Mesenchymal stem cell (in vitro differentiated cells and primary cell): ENCODE measurements around the gene HAUS3.
A peak's percentile ranks its signal among the peaks of the same experiment; 100 is the strongest.

Experiments used
- DNase-seq: peaks from one replicate; pipeline ENCODE4 v3.0.0-alpha.2; 2013
- H2AFZ ChIP-seq: one replicate; pipeline ENCODE4 v1.6.1; 2013; ENCODE audit warnings: low read depth, mild to moderate bottlenecking, control low read depth, inconsistent platforms, low read length, moderate library complexity
- H2AK5ac ChIP-seq: 2 replicates; pipeline ENCODE4 v1.6.1; 2013; ENCODE audit warnings: low read length, moderate library complexity, mild to moderate bottlenecking, inconsistent platforms; ENCODE audit not compliant: severe bottlenecking
- H2BK120ac ChIP-seq: one replicate; pipeline ENCODE4 v1.6.1; 2013; ENCODE audit warnings: low read depth, mild to moderate bottlenecking, inconsistent platforms, low read length, moderate library complexity
- H2BK12ac ChIP-seq, 2 experiments: one replicate each; pipeline ENCODE4 v1.6.1; 2013; ENCODE audit warnings: inconsistent platforms in 2 of 2, low read length in 2 of 2, mild to moderate bottlenecking in 2 of 2, moderate library complexity in 2 of 2, control low read depth in 1 of 2
- H2BK15ac ChIP-seq: one replicate; pipeline ENCODE4 v1.6.1; 2013; ENCODE audit warnings: mild to moderate bottlenecking, low read depth, inconsistent platforms; ENCODE audit not compliant: poor library complexity, severe bottlenecking
- H2BK5ac ChIP-seq: 2 replicates; pipeline ENCODE4 v1.6.1; 2013; ENCODE audit warnings: low read depth, mild to moderate bottlenecking, low read length, control low read depth, inconsistent platforms; ENCODE audit not compliant: poor library complexity, severe bottlenecking
- H3K14ac ChIP-seq, 2 experiments: one replicate each; pipeline ENCODE4 v1.6.1; 2013; ENCODE audit warnings: inconsistent platforms in 2 of 2, low read length in 2 of 2, control low read depth in 1 of 2, mild to moderate bottlenecking in 1 of 2, moderate library complexity in 1 of 2
- H3K18ac ChIP-seq, 2 experiments: one replicate each; pipeline ENCODE4 v1.6.1; 2013; ENCODE audit warnings: inconsistent platforms in 2 of 2, low read length in 2 of 2, control low read depth in 1 of 2, low read depth in 1 of 2, mild to moderate bottlenecking in 1 of 2
- H3K23ac ChIP-seq, 2 experiments: one replicate each; pipeline ENCODE4 v1.6.1; 2013; ENCODE audit warnings: inconsistent platforms in 2 of 2, low read length in 2 of 2, mild to moderate bottlenecking in 2 of 2, moderate library complexity in 2 of 2, control low read depth in 1 of 2
- H3K27ac ChIP-seq: 2 replicates; pipeline ENCODE4 v1.5.1; 2013; ENCODE audit warnings: mild to moderate bottlenecking, moderate library complexity, low read length, control low read depth, inconsistent platforms; ENCODE audit not compliant: poor library complexity, severe bottlenecking
- H3K27me3 ChIP-seq, 2 experiments: 2 replicates each; pipeline versions ENCODE4 v1.6.1 to v1.7.0; 2013; ENCODE audit warnings: low read length in 2 of 2, mild to moderate bottlenecking in 2 of 2, moderate library complexity in 2 of 2, control low read depth in 1 of 2, inconsistent platforms in 1 of 2; ENCODE audit not compliant: control insufficient read depth in 1 of 2, insufficient read depth in 1 of 2
- H3K36me3 ChIP-seq, 2 experiments: 2 replicates each; pipeline versions ENCODE4 v1.6.1 to v1.7.0; 2013; ENCODE audit warnings: low read length in 2 of 2, control low read depth in 1 of 2, inconsistent platforms in 1 of 2, low read depth in 1 of 2, mild to moderate bottlenecking in 1 of 2; ENCODE audit not compliant: insufficient read depth in 2 of 2, control insufficient read depth in 1 of 2
- H3K4ac ChIP-seq, 2 experiments: one replicate each; pipeline ENCODE4 v1.6.1; 2013; ENCODE audit warnings: inconsistent platforms in 2 of 2, low read length in 2 of 2, mild to moderate bottlenecking in 2 of 2, moderate library complexity in 2 of 2, control low read depth in 1 of 2, low read depth in 1 of 2
- H3K4me1 ChIP-seq: 2 replicates; pipeline ENCODE4 v1.6.1; 2013; ENCODE audit warnings: low read depth, low read length, control low read depth; ENCODE audit not compliant: control insufficient read depth, insufficient read depth
- H3K4me2 ChIP-seq: 2 replicates; pipeline ENCODE4 v1.6.1; 2013; ENCODE audit warnings: low read length, mild to moderate bottlenecking, inconsistent platforms; ENCODE audit not compliant: poor library complexity, severe bottlenecking
- H3K4me3 ChIP-seq, 2 experiments: 2 replicates each; pipeline versions ENCODE4 v1.5.1 to v1.7.0; 2013; ENCODE audit warnings: low read length in 2 of 2, mild to moderate bottlenecking in 2 of 2, control low read depth in 1 of 2, low read depth in 1 of 2; ENCODE audit not compliant: insufficient read depth in 1 of 2
- H3K79me1 ChIP-seq: replicated peaks from 2 replicates; pipeline ENCODE4 v1.6.1; 2013; ENCODE audit warnings: mild to moderate bottlenecking, control low read depth, low read length, inconsistent platforms; ENCODE audit not compliant: poor library complexity, severe bottlenecking
- H3K9ac ChIP-seq: 2 replicates; pipeline ENCODE4 v1.7.0; 2013; ENCODE audit warnings: mild to moderate bottlenecking, low read length, moderate library complexity
- H3K9me3 ChIP-seq: 2 replicates; pipeline ENCODE4 v1.7.0; 2013; ENCODE audit warnings: mild to moderate bottlenecking, low read length; ENCODE audit not compliant: control insufficient read depth
- H4K8ac ChIP-seq: one replicate; pipeline ENCODE4 v1.6.1; 2013; ENCODE audit warnings: inconsistent platforms, mild to moderate bottlenecking, low read length, moderate library complexity
- H4K91ac ChIP-seq: one replicate; pipeline ENCODE4 v1.6.1; 2013; ENCODE audit warnings: mild to moderate bottlenecking, low read length, inconsistent platforms
- WGBS: methylation state at CpG from one replicate; pipeline ENCODE4 v1.1.7; 2013; ENCODE audit warnings: mixed read lengths; 5-methylcytosine and 5-hydroxymethylcytosine counted together

Gene HAUS3

GRCh38 chr4:2273221-2273620, 31.3 kb upstream of the HAUS3 start:
- H2AK5ac ChIP-seq: no peak overlapping the region
- no peaks in the 10 kb centered on the region for H3K27me3 ChIP-seq
- H3K9me3 ChIP-seq: no peaks in the 10 kb centered on the region
- H3K4me2 ChIP-seq: no peak overlapping the region
- no peak overlapping the region for H4K91ac ChIP-seq
- H4K8ac ChIP-seq: no peak overlapping the region
- H3K23ac ChIP-seq: no peak overlapping the region
- H3K9ac ChIP-seq: no peak overlapping the region
- no peak overlapping the region for H2BK12ac ChIP-seq
- no peak overlapping the region for H3K18ac ChIP-seq
- H2AFZ ChIP-seq: no peak overlapping the region
- no peak overlapping the region for H2BK5ac ChIP-seq
- no peak overlapping the region for H3K4me3 ChIP-seq
- peaks cover 8% of the 10 kb centered on the region for H3K4me1 ChIP-seq
- H3K14ac ChIP-seq: no peak overlapping the region
- H3K4ac ChIP-seq: no peak overlapping the region
- H2BK15ac ChIP-seq: no peak overlapping the region
- no peak for DNase-seq
- no peak overlapping the region for H2BK120ac ChIP-seq
- H3K27ac ChIP-seq: no peak overlapping the region
- peaks cover 10% of the 10 kb centered on the region for H3K79me1 ChIP-seq
- 85% methylated on average over 15 of the region's 15 CpGs for WGBS
- H3K36me3 ChIP-seq: peaks cover 0 to 66% of the 10 kb centered on the region in 2 experiments

- DNase-seq: no peak
- Histone ChIP-seq H3K27me3 (no peaks in the 10 kb centered on the region), H3K36me3 (peaks cover 0 to 70% of the 10 kb centered on the region in 2 experiments), H2BK15ac (no peak overlapping the region), H2AFZ (no peak overlapping the region), H3K4ac (no peak overlapping the region), H3K27ac (no peak overlapping the region), H2BK5ac (no peak overlapping the region), H3K18ac (no peak overlapping the region), H3K4me1 (peaks cover 8% of the 10 kb centered on the region), H2BK120ac (no peak overlapping the region), H3K14ac (no peak overlapping the region), H3K9ac (no peak overlapping the region), H2AK5ac (no peak overlapping the region), H3K9me3 (no peaks in the 10 kb centered on the region), H3K79me1 (peaks cover 10% of the 10 kb centered on the region), H3K23ac (no peak overlapping the region), H4K91ac (no peak overlapping the region), H3K4me2 (no peak overlapping the region), H2BK12ac (no peak overlapping the region), H4K8ac (no peak overlapping the region), H3K4me3 (no peak overlapping the region)
- WGBS: 96% methylated on average over 6 of the region's 6 CpGs
Observed at GRCh38 chr4:2272828-2273120, 30.9 kb upstream of the HAUS3 start.

- Histone ChIP-seq H3K27ac (no peak overlapping the region), H2BK12ac (no peak overlapping the region), H4K8ac (no peak overlapping the region), H3K14ac (peak overlapping the region in 1 of 2 experiments; percentile 53), H3K4me1 (peaks cover 8% of the 10 kb centered on the region), H3K36me3 (peaks cover 0 to 74% of the 10 kb centered on the region in 2 experiments), H2BK15ac (no peak overlapping the region), H3K9ac (no peak overlapping the region), H3K23ac (no peak overlapping the region), H3K4ac (no peak overlapping the region), H3K18ac (no peak overlapping the region), H2BK5ac (no peak overlapping the region), H3K79me1 (peaks cover 10% of the 10 kb centered on the region), H3K4me2 (no peak overlapping the region), H2BK120ac (no peak overlapping the region), H2AFZ (no peak overlapping the region), H4K91ac (no peak overlapping the region), H3K27me3 (no peaks in the 10 kb centered on the region), H3K4me3 (no peak overlapping the region), H2AK5ac (no peak overlapping the region), H3K9me3 (no peaks in the 10 kb centered on the region)
- no peak for DNase-seq
- WGBS: 86% methylated on average over 25 of the region's 25 CpGs
Observed at GRCh38 chr4:2272026-2272827, 30.3 kb upstream of the HAUS3 start.

- 86% methylated on average over 27 of the region's 27 CpGs for WGBS
- H3K18ac ChIP-seq: no peak overlapping the region
Observed at GRCh38 chr4:2271279-2272025, 29.5 kb upstream of the HAUS3 start.

More at GRCh38 chr4:2271279-2272025, 29.5 kb upstream of the HAUS3 start:
- Histone ChIP-seq H2AFZ (no peak overlapping the region), H2BK5ac (no peak overlapping the region), H3K4me3 (no peak overlapping the region), H3K4me2 (no peak overlapping the region), H2BK120ac (no peak overlapping the region), H3K27me3 (no peaks in the 10 kb centered on the region), H3K4ac (no peak overlapping the region), H3K9ac (no peak overlapping the region), H2AK5ac (no peak overlapping the region), H3K23ac (no peak overlapping the region), H4K8ac (no peak overlapping the region), H3K79me1 (peaks cover 7% of the 10 kb centered on the region), H2BK12ac (no peak overlapping the region), H3K27ac (no peak overlapping the region), H3K14ac (no peak overlapping the region), H4K91ac (no peak overlapping the region), H2BK15ac (no peak overlapping the region), H3K36me3 (peaks cover 0 to 77% of the 10 kb centered on the region in 2 experiments), H3K9me3 (no peaks in the 10 kb centered on the region), H3K4me1 (peaks cover 13% of the 10 kb centered on the region)
- DNase-seq: no peak
